Lung (tissue), 12 donors: Measurements from ENCODE around the gene TMEM218. TPM values are rescaled to one million over a fixed set of nuclear protein-coding genes. Genes with fewer than 3 reads are reported as not detected.

Experiments
- ATAC-seq: fragments of 200-7000 bp; cut with Tn5 transposase; one replicate; pipeline ENCODE4 v1.9.1; 2020; ENCODE audit warnings: moderate number of reproducible peaks; ENCODE audit not compliant: insufficient read depth, low FRiP score
- DNase-seq, 3 donors: peaks; one replicate each; pipeline ENCODE4 v3.0.0-alpha.2; 2013 to 2017
- H3K27ac ChIP-seq, 2 donors: one replicate each; pipeline ENCODE4 v1.5.1; 2013; ENCODE audit warnings: mild to moderate bottlenecking in 2 of 2, moderate library complexity in 2 of 2, control low read depth in 1 of 2, inconsistent platforms in 1 of 2, low read depth in 1 of 2, low read length in 1 of 2
- H3K27me3 ChIP-seq, 3 donors: one replicate each; pipeline ENCODE4 v1.5.1; 2013; ENCODE audit warnings: low read length in 2 of 3; ENCODE audit not compliant: control insufficient read depth in 3 of 3, insufficient read depth in 3 of 3
- H3K36me3 ChIP-seq, 4 donors: one replicate each; pipeline ENCODE4 v1.5.1; 2013; ENCODE audit warnings: low read length in 4 of 4, mild to moderate bottlenecking in 1 of 4, moderate library complexity in 1 of 4; ENCODE audit not compliant: control insufficient read depth in 4 of 4, insufficient read depth in 4 of 4
- H3K4me1 ChIP-seq, 5 donors: one replicate each; pipeline ENCODE4 v1.5.1; 2013; ENCODE audit warnings: low read length in 5 of 5, mild to moderate bottlenecking in 2 of 5, moderate library complexity in 1 of 5; ENCODE audit not compliant: control insufficient read depth in 5 of 5, insufficient read depth in 5 of 5
- H3K4me3 ChIP-seq: one replicate; pipeline ENCODE4 v1.5.1; 2013; ENCODE audit warnings: mild to moderate bottlenecking, control low read depth, moderate library complexity
- H3K9ac ChIP-seq, 2 donors: one replicate each; pipeline ENCODE4 v1.5.1; 2013; ENCODE audit warnings: low read length in 2 of 2, control low read depth in 1 of 2; ENCODE audit not compliant: insufficient read depth in 1 of 2
- H3K9me3 ChIP-seq, 4 donors: one replicate each; pipeline ENCODE4 v1.5.1; 2013; ENCODE audit warnings: low read length in 3 of 4, mild to moderate bottlenecking in 1 of 4, moderate library complexity in 1 of 4; ENCODE audit not compliant: control insufficient read depth in 4 of 4, insufficient read depth in 3 of 4
- CTCF ChIP-seq: IDR thresholded peaks from 2 replicates; pipeline ENCODE4 v1.5.1; 2012; ENCODE audit warnings: mild to moderate bottlenecking; ENCODE audit errors: control extremely low read depth, extremely low read depth
- WGBS, 2 donors: extraction: QIAGEN DNeasy Blood & Tissue Kit; methylation state at CpG; one replicate each; pipeline ENCODE4 v1.1.7; 2013; 5-methylcytosine and 5-hydroxymethylcytosine counted together
- polyA plus RNA-seq, 2 donors: library from polyadenylated mRNA; stranded (reverse); fragments of 200-250 nt; gene quantifications; one replicate each; pipeline ENCODE4 v1.2.1, GENCODE V29; 2013
- total RNA-seq, 2 donors: library from RNA; depleted of rRNA in 1 of 2; stranded (reverse); fragments of >200 nt in 1 of 2; gene quantifications; one replicate each; pipeline ENCODE4 v1.2.1, GENCODE V29; 2014 to 2021
- donor health status: control.
- donor health status: control.
- donor health status: Bipolar disorder and iron deficiency.
- donor health status: healthy.
- donor health status: DM: yes; HTN: yes; CAD: no.

TMEM218 gene
- total and polyA plus RNA-seq, 4 donors = 23.3 to 39.9 (median 27.4) TPM

- no peak overlapping the region for H3K27ac ChIP-seq
- WGBS, 2 donors = 0 to 94% methylated on average over 1 of the region's 1 CpG
- no peaks in the 10 kb centered on the region for H3K27me3 ChIP-seq
- H3K9me3 ChIP-seq = peaks cover 0 to 4% (median 0%) of the 10 kb centered on the region in 4 donors
- H3K36me3 ChIP-seq = peaks cover 3 to 8% (median 7%) of the 10 kb centered on the region in 4 donors
- H3K4me1 ChIP-seq = peaks cover 0 to 19% (median 6%) of the 10 kb centered on the region in 5 donors
- no peak overlapping the region for H3K9ac ChIP-seq
- ATAC-seq (no peak), DNase-seq (no peak)
- no peak overlapping the region for H3K4me3 ChIP-seq
- no peak for TF ChIP-seq CTCF
Measured at GRCh38 chr11:125105926-125106325, 5.5 kb downstream of the TMEM218 start.

- Histone ChIP-seq H3K9ac (no peak overlapping the region), H3K27ac (no peak overlapping the region), H3K36me3 (peaks cover 15 to 26% (median 16%) of the 10 kb centered on the region in 4 donors), H3K4me3 (no peak overlapping the region), H3K4me1 (no peaks in the 10 kb centered on the region), H3K27me3 (no peaks in the 10 kb centered on the region), H3K9me3 (peaks cover 0 to 4% (median 0%) of the 10 kb centered on the region in 4 donors)
- ATAC-seq = no peak
- 90 to 95% methylated on average over 7 of the region's 7 CpGs for WGBS, 2 donors
- TF ChIP-seq CTCF = no peak
- no peak for DNase-seq
Measured at GRCh38 chr11:125102510-125102909, 8.9 kb downstream of the TMEM218 start.

GRCh38 chr11:125102025-125102424, 9.4 kb downstream of the TMEM218 start:
- peaks cover 0 to 4% (median 0%) of the 10 kb centered on the region in 4 donors for H3K9me3 ChIP-seq
- WGBS, 2 donors = 95 to 98% methylated on average over 19 of the region's 19 CpGs
- no peaks in the 10 kb centered on the region for H3K4me1 ChIP-seq
- TF ChIP-seq CTCF = no peak
- H3K36me3 ChIP-seq = peaks cover 18 to 29% (median 19%) of the 10 kb centered on the region in 4 donors
- no peak overlapping the region for H3K9ac ChIP-seq
- no peak for DNase-seq
- no peak overlapping the region for H3K27ac ChIP-seq
- H3K4me3 ChIP-seq = no peak overlapping the region
- ATAC-seq = no peak
- H3K27me3 ChIP-seq = no peaks in the 10 kb centered on the region

- TF ChIP-seq CTCF = no peak
- Histone ChIP-seq H3K4me3 (no peak overlapping the region), H3K9ac (no peak overlapping the region), H3K27ac (no peak overlapping the region), H3K27me3 (no peaks in the 10 kb centered on the region), H3K36me3 (peaks cover 17 to 29% (median 19%) of the 10 kb centered on the region in 4 donors), H3K9me3 (peaks cover 0 to 3% (median 0%) of the 10 kb centered on the region in 4 donors), H3K4me1 (no peaks in the 10 kb centered on the region)
- DNase-seq (no peak), ATAC-seq (no peak)
- 86 to 96% methylated on average over 3 of the region's 3 CpGs for WGBS, 2 donors
Measured at GRCh38 chr11:125101596-125101995, 9.8 kb downstream of the TMEM218 start.
